GM23338 (cell line): Measurements from ENCODE around the gene HAPLN2. TPM values are rescaled to one million over a fixed set of nuclear protein-coding genes. Genes with fewer than 3 reads are reported as not detected.

Source experiments
- ATAC-seq: fragments of 200-7000 bp; cut with Tn5 transposase; 3 replicates; pipeline ENCODE4 v1.9.1; 2020
- DNase-seq: peaks from one replicate; pipeline ENCODE4 v3.0.0-alpha.2; 2015; ENCODE audit warnings: low spot score
- H2AFZ ChIP-seq: fragments of 200-600 bp; sonication (generic); 2 replicates; pipeline ENCODE4 v1.8.0; 2016; ENCODE audit warnings: antibody characterized with exemption, mild to moderate bottlenecking, moderate library complexity
- H3F3A ChIP-seq: fragments of 200-600 bp; sonication (generic); replicated peaks from 2 replicates; pipeline ENCODE4 v1.8.0; 2017; ENCODE audit warnings: antibody characterized with exemption, mixed run types, low read depth
- H3K27ac ChIP-seq: fragments of 200-600 bp; sonication (generic); 2 replicates; pipeline ENCODE4 v1.6.1; 2016; ENCODE audit warnings: low read depth
- H3K27me3 ChIP-seq: fragments of 200-600 bp; sonication (generic); 2 replicates; pipeline ENCODE4 v1.8.0; 2016; ENCODE audit warnings: mild to moderate bottlenecking, mixed run types, moderate library complexity; ENCODE audit not compliant: insufficient read depth
- H3K36me3 ChIP-seq: fragments of 200-600 bp; sonication (generic); 2 replicates; pipeline ENCODE4 v1.8.0; 2016; ENCODE audit warnings: mild to moderate bottlenecking; ENCODE audit not compliant: insufficient read depth
- H3K4me1 ChIP-seq: fragments of 200-600 bp; sonication (generic); 2 replicates; pipeline ENCODE4 v1.8.0; 2016; ENCODE audit warnings: mild to moderate bottlenecking, moderate library complexity; ENCODE audit not compliant: insufficient read depth
- H3K4me2 ChIP-seq: fragments of 200-600 bp; sonication (generic); 2 replicates; pipeline ENCODE4 v1.7.1; 2017; ENCODE audit warnings: mixed run types
- H3K4me3 ChIP-seq: fragments of 200-600 bp; sonication (generic); 2 replicates; pipeline ENCODE4 v1.6.1; 2016; ENCODE audit warnings: mixed run types
- H3K79me2 ChIP-seq: fragments of 200-600 bp; sonication (generic); replicated peaks from 2 replicates; pipeline ENCODE4 v1.8.0; 2017; ENCODE audit warnings: mild to moderate bottlenecking; ENCODE audit not compliant: insufficient read depth
- H3K9me2 ChIP-seq: fragments of 200-600 bp; sonication (generic); 2 replicates; pipeline ENCODE4 v1.8.0; 2017; ENCODE audit not compliant: insufficient read depth
- H4K20me1 ChIP-seq: fragments of 200-600 bp; sonication (generic); replicated peaks from 2 replicates; pipeline ENCODE4 v1.8.0; 2017; ENCODE audit warnings: mild to moderate bottlenecking; ENCODE audit not compliant: insufficient read depth
- H3K27ac Mint-ChIP-seq: 2 replicates; pipeline ENCODE4 v1.8.0; 2020; ENCODE audit warnings: inconsistent platforms, mild to moderate bottlenecking, moderate library complexity, mixed read lengths
- H3K27me3 Mint-ChIP-seq: 3 replicates; pipeline ENCODE4 v1.8.0; 2022; ENCODE audit warnings: low read depth, mild to moderate bottlenecking, moderate library complexity, mixed read lengths, inconsistent platforms; ENCODE audit not compliant: insufficient read depth, poor library complexity
- H3K36me3 Mint-ChIP-seq: 3 replicates; pipeline ENCODE4 v1.8.0; 2021; ENCODE audit warnings: low read depth, mild to moderate bottlenecking, inconsistent platforms, moderate library complexity, mixed read lengths
- H3K4me1 Mint-ChIP-seq: 3 replicates; pipeline ENCODE4 v1.8.0; 2020; ENCODE audit warnings: mild to moderate bottlenecking, inconsistent platforms, mixed read lengths
- H3K4me3 Mint-ChIP-seq: 3 replicates; pipeline ENCODE4 v1.8.0; 2021; ENCODE audit warnings: moderate library complexity, mild to moderate bottlenecking, inconsistent platforms, mixed read lengths
- H3K9me3 Mint-ChIP-seq: 3 replicates; pipeline ENCODE4 v1.8.0; 2020; ENCODE audit warnings: moderate library complexity, mild to moderate bottlenecking, inconsistent platforms, mixed read lengths
- CREB1 ChIP-seq: fragments of 250-450 bp; sonication (Bioruptor Pico); IDR thresholded peaks from 2 replicates; pipeline ENCODE4 v1.5.0; 2020; ENCODE audit warnings: low read depth, mild to moderate bottlenecking, moderate library complexity
- EZH2 ChIP-seq: fragments of 200-600 bp; sonication (generic); IDR thresholded peaks from one replicate; pipeline ENCODE4 v1.8.0; 2017; ENCODE audit warnings: antibody characterized with exemption, mild to moderate bottlenecking, low read depth; ENCODE audit not compliant: unreplicated experiment
- EZH2phosphoT487 ChIP-seq: fragments of 200-600 bp; sonication (generic); IDR thresholded peaks from one replicate; pipeline ENCODE4 v1.8.1; 2018; ENCODE audit warnings: antibody characterized with exemption; ENCODE audit not compliant: unreplicated experiment
- JUNB ChIP-seq: IDR thresholded peaks from one replicate; pipeline ENCODE4 v1.6.1; 2016; ENCODE audit warnings: antibody characterized with exemption; ENCODE audit not compliant: unreplicated experiment
- POLR2AphosphoS5 ChIP-seq: IDR thresholded peaks from 2 replicates; pipeline ENCODE4 v1.6.1; 2016; ENCODE audit warnings: antibody characterized with exemption, low read depth
- polyA plus RNA-seq: library from polyadenylated mRNA; unstranded; fragments of >200 nt; fragmentation: Nextera tagmentation; extraction: Ambion mirVana; gene quantifications from 2 replicates; pipeline ENCODE4 v1.2.1, GENCODE V29; 2016
- total RNA-seq: library from RNA; depleted of rRNA; stranded (reverse); fragments of >200 nt; shearing (Covaris generic); gene quantifications from 2 replicates; pipeline ENCODE4 v1.2.3, GENCODE V29; 2014
- TF ChIP-seq, protein P1 (sequence below): IDR thresholded peaks from one replicate; pipeline ENCODE4 v1.6.1; 2018; ENCODE audit warnings: antibody characterized with exemption; ENCODE audit not compliant: unreplicated experiment
- TF ChIP-seq, protein P2 (sequence below), 2 experiments: fragments of 200-600 bp in 1 of 2; sonication (generic) in 1 of 2; conservative IDR thresholded peaks; 2 replicates each; pipeline versions ENCODE4 v1.5.1 to v1.6.1; 2016 to 2017; ENCODE audit warnings: antibody characterized with exemption in 2 of 2, low read depth in 2 of 2, mild to moderate bottlenecking in 2 of 2, moderate library complexity in 1 of 2

The HAPLN2 gene
- total and polyA plus RNA-seq, 2 experiments from 2014 or later, result 0.53 TPM; not detected in 1

DNA sequence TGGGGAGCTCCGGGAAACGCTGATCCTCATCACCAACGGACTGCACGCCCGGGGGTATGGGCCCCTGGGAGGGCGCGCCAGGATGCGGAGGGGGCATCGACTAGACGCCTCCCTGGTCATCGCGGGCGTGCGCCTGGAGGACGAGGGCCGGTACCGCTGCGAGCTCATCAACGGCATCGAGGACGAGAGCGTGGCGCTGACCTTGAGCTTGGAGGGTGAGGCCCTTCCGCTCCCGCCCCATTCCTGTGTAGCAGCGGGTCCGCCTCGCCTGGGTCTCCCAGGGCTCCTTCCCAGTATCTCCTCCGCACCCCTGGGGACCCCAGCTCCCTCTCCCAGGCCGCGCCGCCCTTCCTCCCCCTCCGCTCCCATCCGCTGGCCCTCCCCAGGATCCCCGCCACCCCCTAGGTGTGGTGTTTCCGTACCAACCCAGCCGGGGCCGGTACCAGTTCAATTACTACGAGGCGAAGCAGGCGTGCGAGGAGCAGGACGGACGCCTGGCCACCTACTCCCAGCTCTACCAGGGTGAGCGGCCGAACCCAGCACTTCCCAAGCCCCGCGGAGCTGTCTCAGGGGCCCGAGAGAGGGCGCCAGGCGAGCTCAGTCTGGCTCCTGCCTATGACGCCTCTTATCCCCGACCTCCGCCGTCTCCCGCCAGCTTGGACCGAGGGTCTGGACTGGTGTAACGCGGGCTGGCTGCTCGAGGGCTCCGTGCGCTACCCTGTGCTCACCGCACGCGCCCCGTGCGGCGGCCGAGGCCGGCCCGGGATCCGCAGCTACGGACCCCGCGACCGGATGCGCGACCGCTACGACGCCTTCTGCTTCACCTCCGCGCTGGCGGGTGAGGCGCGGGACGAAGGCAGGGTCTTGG lies 5.0 kb downstream of the HAPLN2 start:
- Mint-ChIP-seq H3K4me1 (peaks cover 9% of the 10 kb centered on the region), H3K9me3 (no peaks in the 10 kb centered on the region; the same call in 2 of the 3 replicates), H3K36me3 (no peaks in the 10 kb centered on the region), H3K27me3 (peaks cover 57% of the 10 kb centered on the region), H3K27ac (no peak overlapping the region), H3K4me3 (peak overlapping the region; percentile 74)
- Histone ChIP-seq H3K4me3 (peak overlapping the region; percentile 78), H3K36me3 (no peaks in the 10 kb centered on the region; the same call in 1 of the 2 replicates), H3K4me1 (peaks cover 8% of the 10 kb centered on the region; the same call in 1 of the 2 replicates), H3K4me2 (peak overlapping the region; percentile 95), H3K27me3 (peaks cover 80% of the 10 kb centered on the region), H3K9me2 (no peaks in the 10 kb centered on the region), H3K79me2 (no peaks in the 10 kb centered on the region), H2AFZ (peak overlapping the region; percentile 95), H3K27ac (no peak overlapping the region), H4K20me1 (no peaks in the 10 kb centered on the region), H3F3A (peaks cover 13% of the 10 kb centered on the region; the same call in 1 of the 2 replicates)
- TF ChIP-seq POLR2AphosphoS5 (no peak), CREB1 (CRISPR knock-in tag) (peak; percentile 86), EZH2 (peak; percentile 93)
- TF ChIP-seq, protein P1, sequence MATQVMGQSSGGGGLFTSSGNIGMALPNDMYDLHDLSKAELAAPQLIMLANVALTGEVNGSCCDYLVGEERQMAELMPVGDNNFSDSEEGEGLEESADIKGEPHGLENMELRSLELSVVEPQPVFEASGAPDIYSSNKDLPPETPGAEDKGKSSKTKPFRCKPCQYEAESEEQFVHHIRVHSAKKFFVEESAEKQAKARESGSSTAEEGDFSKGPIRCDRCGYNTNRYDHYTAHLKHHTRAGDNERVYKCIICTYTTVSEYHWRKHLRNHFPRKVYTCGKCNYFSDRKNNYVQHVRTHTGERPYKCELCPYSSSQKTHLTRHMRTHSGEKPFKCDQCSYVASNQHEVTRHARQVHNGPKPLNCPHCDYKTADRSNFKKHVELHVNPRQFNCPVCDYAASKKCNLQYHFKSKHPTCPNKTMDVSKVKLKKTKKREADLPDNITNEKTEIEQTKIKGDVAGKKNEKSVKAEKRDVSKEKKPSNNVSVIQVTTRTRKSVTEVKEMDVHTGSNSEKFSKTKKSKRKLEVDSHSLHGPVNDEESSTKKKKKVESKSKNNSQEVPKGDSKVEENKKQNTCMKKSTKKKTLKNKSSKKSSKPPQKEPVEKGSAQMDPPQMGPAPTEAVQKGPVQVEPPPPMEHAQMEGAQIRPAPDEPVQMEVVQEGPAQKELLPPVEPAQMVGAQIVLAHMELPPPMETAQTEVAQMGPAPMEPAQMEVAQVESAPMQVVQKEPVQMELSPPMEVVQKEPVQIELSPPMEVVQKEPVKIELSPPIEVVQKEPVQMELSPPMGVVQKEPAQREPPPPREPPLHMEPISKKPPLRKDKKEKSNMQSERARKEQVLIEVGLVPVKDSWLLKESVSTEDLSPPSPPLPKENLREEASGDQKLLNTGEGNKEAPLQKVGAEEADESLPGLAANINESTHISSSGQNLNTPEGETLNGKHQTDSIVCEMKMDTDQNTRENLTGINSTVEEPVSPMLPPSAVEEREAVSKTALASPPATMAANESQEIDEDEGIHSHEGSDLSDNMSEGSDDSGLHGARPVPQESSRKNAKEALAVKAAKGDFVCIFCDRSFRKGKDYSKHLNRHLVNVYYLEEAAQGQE, result no peak
- TF ChIP-seq, protein P2, sequence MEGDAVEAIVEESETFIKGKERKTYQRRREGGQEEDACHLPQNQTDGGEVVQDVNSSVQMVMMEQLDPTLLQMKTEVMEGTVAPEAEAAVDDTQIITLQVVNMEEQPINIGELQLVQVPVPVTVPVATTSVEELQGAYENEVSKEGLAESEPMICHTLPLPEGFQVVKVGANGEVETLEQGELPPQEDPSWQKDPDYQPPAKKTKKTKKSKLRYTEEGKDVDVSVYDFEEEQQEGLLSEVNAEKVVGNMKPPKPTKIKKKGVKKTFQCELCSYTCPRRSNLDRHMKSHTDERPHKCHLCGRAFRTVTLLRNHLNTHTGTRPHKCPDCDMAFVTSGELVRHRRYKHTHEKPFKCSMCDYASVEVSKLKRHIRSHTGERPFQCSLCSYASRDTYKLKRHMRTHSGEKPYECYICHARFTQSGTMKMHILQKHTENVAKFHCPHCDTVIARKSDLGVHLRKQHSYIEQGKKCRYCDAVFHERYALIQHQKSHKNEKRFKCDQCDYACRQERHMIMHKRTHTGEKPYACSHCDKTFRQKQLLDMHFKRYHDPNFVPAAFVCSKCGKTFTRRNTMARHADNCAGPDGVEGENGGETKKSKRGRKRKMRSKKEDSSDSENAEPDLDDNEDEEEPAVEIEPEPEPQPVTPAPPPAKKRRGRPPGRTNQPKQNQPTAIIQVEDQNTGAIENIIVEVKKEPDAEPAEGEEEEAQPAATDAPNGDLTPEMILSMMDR (conservative IDR thresholded peaks at IDR 0.05; ENCODE audit: low read depth in 2 of 2), result peak; percentile 44 to 53
- peak; percentile 90 for DNase-seq
- peak; percentile 82 for ATAC-seq

DNA sequence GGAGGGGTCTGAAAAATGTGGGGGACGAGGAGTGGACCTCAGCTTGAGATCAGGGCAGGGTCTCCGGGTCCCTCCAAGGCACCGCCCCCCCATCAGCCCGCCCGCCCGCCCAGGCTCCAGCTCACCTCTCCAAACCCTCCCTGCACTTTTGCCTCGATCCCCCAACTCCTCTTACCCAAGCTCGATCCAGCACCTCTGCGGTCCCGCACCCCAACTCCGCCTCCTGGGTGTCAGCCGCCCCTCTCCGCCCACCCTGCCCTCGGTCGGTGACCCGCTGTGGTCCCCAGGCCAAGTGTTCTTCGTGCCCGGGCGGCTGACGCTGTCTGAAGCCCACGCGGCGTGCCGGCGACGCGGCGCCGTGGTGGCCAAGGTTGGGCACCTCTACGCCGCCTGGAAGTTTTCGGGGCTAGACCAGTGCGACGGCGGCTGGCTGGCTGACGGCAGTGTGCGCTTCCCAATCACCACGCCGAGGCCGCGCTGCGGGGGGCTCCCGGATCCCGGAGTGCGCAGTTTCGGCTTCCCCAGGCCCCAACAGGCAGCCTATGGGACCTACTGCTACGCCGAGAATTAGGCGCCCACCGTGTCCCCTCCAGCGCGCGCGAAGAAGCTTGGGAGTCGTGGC lies 5.7 kb downstream of the HAPLN2 start:
- H3F3A ChIP-seq, result peaks cover 12% of the 10 kb centered on the region; the same call in 1 of the 2 replicates
- Mint-ChIP-seq H3K9me3 (no peaks in the 10 kb centered on the region; the same call in 2 of the 3 replicates), H3K27ac (no peak overlapping the region), H3K4me3 (peak overlapping the region; percentile 74), H3K36me3 (no peaks in the 10 kb centered on the region), H3K27me3 (peaks cover 55% of the 10 kb centered on the region), H3K4me1 (peaks cover 4% of the 10 kb centered on the region)
- H2AFZ ChIP-seq, result peak overlapping the region; percentile 76
- H3K79me2 ChIP-seq, result no peaks in the 10 kb centered on the region
- no peaks in the 10 kb centered on the region for H4K20me1 ChIP-seq
- H3K4me2 ChIP-seq, result peak overlapping the region; percentile 95
- peak; percentile 24 for ATAC-seq
- H3K4me3 ChIP-seq, result peak overlapping the region; percentile 78
- H3K4me1 ChIP-seq, result peaks cover 6% of the 10 kb centered on the region; the same call in 1 of the 2 replicates
- TF ChIP-seq, protein P1, result no peak
- TF ChIP-seq EZH2phosphoT487 (peak; percentile 35), EZH2 (peak; percentile 76), JUNB (peak; percentile 14)
- no peak overlapping the region for H3K27ac ChIP-seq
- H3K9me2 ChIP-seq, result no peaks in the 10 kb centered on the region
- DNase-seq, result peak; percentile 56
- peaks cover 79% of the 10 kb centered on the region for H3K27me3 ChIP-seq
- no peaks in the 10 kb centered on the region; the same call in 1 of the 2 replicates for H3K36me3 ChIP-seq
